GM18951 (cell line): ENCODE measurements around the gene CNTFR.

ENCODE experiments used
- POLR2A ChIP-seq: IDR thresholded peaks from 4 replicates; pipeline ENCODE4 v1.6.1; 2011; ENCODE audit warnings: mild to moderate bottlenecking; ENCODE audit not compliant: insufficient read length, insufficient read depth; ENCODE audit errors: extremely low read depth
- in situ Hi-C: fragments of 300-500 bp; cut with MboI; formaldehyde crosslinking; loops from one replicate; pipeline ENCODE4 v1.12.0; 2022; ENCODE audit warnings: low sequenced_read_pairs, mixed read lengths, inconsistent platforms; ENCODE audit not compliant: unreplicated experiment

CNTFR gene

DNA sequence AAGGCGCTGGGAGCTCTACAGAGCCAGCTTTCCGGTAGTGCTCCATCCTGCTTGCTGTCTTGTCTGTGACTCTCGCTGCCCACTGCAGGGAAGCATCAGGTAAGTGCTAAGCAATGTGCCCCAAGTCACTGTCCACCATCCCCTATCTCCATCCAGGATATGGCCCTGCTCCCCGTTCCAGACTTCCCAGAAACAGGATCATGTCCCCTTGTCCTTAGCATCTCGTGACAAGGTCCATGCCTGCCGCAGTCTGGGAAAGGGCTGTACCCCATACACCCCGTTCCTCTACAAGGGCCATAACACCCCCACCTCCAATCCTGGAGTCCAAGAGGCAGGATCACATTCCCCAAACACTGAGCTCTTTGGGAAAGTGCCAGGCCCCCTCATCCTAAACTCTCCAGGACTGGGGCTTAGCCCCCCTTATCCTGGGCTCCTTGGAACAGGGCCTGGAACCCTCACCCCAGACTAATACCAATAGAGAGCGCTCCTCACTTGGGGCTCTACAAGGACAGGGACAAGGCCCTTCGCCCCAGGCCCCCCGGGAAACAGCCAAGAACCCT lies 21.8 kb upstream of the CNTFR start:
- in situ Hi-C loops, result no loop called here
- TF ChIP-seq POLR2A, result no peak

DNA sequence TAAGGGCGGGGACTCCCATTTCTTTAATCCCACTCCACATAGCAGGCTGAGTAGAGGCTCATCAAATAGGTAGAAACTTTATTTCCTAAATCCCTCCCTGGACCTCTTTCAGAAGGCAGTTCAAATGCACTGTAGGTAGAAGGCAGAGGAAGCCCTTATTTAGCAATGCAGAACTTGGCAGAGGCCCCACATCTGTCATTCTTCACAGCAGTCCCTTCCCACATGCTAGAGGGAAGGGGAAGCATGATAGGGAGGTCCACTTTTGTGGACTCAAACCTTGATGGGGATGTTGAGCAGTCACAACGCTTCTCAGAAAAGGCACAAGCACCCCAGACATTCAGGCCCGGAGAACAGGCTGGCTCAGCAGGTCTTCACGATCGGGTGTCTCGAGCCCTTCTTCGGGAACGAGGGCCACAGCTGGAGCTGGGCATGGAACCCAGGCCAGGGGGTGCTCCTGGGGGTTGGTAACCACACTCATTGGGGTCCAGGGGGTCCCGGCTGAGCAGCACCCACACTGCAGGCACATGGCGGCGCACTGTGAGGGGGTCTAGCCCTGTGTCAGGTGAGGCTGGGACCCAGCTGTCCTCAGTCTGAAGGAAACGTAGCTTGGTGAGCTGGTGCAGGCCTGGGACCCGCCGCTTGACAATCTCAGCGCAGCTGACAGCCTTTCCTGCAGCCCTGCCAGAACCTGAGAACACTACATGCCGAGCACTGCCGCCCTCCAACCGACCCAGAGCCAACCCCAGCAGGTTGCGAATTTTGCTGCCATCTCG lies 21.1 kb upstream of the CNTFR start:
- in situ Hi-C loops, result no loop called here
- no peak for TF ChIP-seq POLR2A

DNA sequence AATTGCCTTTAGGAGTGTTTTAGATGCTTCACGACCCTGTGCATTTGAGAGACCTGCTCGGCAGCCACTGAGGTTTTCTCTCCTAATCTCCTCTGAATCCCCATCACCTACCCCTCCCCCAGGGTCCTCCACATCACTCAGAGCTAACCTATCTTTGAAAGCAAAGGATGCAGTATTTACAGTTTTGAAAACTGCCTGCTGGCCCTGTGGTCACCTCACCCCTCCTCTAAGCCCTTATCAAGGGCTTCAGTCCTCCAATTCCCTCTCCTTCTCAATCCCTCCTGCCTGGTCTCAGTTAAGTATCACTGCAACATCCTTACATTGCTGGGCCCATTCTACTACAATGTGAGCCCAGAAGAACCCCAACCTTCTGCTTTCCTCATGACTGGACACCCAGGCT lies 17.8 kb upstream of the CNTFR start:
- no peak for TF ChIP-seq POLR2A
- in situ Hi-C loops, result no loop called here

DNA sequence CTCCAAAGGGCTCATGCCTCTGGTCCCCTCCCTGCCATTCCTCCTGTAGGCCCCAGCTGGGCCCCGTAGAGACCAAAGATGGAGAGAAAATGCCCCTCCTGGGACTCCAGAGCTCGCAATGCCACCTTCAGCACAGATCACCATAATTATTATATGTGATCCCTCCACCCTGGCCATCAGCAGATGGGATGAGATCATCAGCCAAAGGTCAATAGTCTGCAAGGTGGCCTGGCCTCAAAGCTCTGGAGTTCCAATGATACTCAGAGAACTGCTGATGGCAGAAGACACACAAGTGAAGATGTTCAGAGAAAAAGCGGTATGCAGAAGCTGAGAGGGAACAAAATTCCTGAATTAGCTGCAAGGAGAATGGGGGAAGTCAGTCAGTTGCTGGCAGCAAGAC lies 17.4 kb upstream of the CNTFR start:
- in situ Hi-C loops, result no loop called here
- TF ChIP-seq POLR2A, result no peak

DNA sequence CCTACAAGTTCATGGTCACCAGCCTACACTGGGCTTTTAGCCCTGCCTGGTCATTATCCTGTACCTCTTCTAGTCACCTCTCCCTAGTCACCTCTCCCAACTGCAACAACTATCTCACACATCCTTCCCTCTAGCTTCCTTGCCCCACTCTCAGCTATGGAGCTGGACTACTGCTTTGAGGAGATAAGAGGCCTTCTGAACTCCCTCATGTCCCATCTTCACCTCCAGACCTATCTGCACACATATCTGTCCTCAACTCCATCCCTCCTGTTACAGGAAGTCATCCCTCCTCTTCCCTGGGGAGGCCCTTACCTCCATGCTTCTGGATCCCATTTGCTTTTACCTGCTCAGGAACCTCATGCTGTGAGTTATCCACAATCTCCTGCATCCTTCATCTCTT lies 16.7 kb upstream of the CNTFR start:
- in situ Hi-C loops, result no loop called here
- no peak for TF ChIP-seq POLR2A

DNA sequence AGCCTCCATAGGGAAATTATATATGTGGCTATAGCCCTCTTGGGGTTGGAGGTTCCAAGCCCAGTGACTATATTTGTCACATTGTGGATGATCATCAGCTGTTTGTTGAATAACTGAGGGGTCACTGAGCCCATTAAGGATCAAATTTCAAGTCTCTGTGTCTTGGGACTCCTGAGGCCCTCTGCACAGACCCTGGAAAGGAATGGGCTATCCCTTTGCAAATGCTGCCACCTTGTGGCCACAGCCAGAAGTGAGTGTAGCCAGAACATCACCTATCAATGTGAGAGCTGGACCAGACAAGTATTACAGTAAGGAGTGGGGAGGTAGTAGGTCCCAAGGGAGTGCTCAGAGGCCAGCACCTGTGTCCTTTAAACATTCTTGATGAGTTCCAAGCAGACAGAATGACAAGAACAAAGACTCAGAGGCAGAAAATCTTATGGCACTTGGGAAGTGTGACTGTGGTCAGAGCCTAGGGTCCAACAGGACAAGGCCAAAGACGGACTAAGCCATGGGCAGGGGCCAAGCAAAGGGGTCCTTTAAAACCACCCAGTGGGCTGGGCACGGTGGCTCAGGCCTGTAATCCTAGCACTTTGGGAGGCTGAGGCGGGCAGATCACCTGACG lies 14.2 kb upstream of the CNTFR start:
- no peak for TF ChIP-seq POLR2A
- in situ Hi-C loops, result no loop called here

DNA sequence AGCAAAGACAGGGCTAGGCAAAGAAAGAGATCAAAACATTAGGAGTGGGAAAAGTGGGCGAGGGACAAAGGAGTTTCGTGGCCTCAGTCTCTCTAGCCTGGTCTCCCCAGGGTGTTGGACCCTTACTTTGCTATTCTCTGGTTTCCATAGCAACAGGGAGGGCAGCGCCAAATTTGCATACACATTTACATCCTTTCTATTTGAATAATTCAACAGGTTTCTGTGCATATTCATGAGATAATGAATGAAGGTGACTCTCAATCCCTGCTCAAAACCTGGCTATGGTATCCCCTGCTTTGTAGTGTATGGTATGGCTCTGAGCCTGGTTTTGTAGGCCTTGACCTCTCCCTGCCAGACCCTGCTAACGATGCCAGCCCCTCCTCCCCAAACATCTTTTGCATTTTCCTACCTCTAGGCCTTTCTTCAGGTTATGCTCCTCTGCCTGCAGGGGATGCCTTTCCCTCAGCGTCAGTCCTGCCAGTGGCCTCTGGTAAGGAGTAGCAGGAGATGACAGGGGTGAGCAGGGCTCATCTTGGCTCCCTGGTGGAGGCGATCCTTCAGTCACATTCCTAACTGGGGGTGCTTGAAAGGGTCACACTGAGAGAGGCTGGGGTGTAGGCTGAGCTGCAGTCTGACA lies 12.5 kb upstream of the CNTFR start:
- TF ChIP-seq POLR2A, result no peak
- in situ Hi-C loops, result no loop called here

DNA sequence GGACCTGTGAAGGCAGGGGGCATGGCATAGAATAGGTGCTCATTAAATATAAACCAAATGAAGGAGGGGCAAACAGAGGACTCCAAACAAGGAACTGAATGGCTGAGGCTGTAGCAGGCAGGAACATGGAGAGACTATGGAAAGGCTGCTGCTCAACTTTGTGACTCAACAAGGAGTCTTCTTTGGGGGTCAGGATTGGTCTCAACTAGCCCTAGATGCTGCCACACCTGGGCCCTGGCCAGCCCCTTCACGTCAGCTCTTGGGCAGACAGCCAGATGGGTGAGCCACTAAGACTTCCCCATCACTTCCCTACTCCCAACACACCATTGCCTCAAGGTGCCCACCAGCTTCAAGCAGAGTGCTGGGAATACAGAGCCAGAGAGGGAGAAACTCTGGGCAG lies 11.4 kb upstream of the CNTFR start:
- in situ Hi-C loops, result no loop called here
- no peak for TF ChIP-seq POLR2A

DNA sequence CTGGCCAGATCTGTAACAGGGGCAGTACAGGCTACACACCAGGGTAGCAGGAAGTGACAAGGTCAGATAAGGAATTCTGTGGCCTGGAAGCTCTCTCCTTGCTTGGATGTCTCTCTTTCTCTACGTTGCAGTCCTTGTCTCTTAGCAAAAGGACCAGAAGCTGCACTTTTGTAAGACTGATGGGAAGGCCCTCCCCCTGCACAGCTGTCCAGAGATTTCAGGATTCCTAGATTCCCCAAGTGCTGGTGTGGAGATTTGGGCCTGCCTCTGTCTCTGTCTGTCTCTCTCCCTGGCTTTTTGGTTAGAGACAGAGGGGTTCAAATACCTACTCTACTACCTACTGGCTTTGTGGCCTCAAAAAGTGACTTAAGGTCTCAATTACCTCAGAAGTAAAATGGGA lies 10.0 kb upstream of the CNTFR start:
- in situ Hi-C loops, result loop anchor here (10.0 kb wide), 1 partner anchor 165 kb away; no protein-coding TSS in a partner anchor
- no peak for TF ChIP-seq POLR2A

DNA sequence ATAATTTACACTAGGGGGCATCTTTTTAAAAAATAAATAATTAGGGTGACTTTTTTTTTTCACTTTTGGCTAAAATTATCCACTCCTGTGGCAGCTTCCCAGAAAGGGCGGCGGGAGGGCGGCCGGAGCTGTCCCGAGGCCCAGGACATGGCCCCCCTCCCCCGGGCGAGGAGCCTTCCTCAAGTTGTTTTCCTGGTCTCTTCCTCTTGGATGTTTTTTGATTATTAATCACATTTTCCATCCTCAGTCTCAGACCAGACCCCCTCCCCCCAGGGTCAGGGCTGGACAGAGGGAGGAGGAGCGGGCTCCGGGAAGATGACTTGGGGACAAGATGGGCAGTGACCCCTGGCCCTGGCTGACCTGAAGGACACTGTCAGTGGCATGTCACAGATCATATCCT lies 4.7 kb upstream of the CNTFR start:
- in situ Hi-C loops, result loop anchor here (10.0 kb wide), 1 partner anchor 159 kb away; no protein-coding TSS in a partner anchor
- TF ChIP-seq POLR2A, result no peak

DNA sequence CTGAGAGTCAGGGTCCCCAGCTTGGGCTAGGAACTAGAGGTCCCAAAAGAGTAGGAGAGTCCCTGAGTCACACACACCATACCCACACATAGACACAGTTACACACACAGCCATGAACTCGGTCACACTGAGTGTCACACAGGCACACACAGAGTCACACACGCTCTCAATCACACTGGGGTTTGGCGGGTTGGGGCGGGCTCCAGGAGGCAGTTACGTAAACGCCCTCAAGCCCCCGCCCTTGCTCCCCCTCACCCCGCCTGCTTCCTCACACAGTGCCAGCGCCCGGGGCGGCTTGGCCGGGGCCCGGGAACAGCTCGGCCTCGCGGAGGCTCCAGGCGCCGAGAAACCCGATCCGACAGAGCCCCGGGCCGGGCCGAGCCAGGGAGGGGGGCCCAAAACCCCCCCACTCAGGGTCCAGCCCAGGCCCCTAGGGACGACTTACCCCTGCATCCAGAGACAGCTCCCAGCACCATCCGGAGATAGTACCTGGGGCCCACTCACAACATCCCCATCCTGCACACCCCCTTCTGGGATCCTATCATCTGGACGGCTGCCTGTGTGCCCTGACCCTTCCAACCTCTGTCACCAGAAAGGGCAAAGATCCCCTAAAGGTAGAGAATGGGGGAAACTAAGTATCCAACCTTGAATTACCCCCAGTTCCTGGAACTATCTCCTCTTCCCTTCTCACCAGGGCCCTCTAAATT lies 3.5 kb upstream of the CNTFR start:
- no peak for TF ChIP-seq POLR2A
- in situ Hi-C loops, result loop anchor here (10.0 kb wide), 1 partner anchor 158 kb away; no protein-coding TSS in a partner anchor

DNA sequence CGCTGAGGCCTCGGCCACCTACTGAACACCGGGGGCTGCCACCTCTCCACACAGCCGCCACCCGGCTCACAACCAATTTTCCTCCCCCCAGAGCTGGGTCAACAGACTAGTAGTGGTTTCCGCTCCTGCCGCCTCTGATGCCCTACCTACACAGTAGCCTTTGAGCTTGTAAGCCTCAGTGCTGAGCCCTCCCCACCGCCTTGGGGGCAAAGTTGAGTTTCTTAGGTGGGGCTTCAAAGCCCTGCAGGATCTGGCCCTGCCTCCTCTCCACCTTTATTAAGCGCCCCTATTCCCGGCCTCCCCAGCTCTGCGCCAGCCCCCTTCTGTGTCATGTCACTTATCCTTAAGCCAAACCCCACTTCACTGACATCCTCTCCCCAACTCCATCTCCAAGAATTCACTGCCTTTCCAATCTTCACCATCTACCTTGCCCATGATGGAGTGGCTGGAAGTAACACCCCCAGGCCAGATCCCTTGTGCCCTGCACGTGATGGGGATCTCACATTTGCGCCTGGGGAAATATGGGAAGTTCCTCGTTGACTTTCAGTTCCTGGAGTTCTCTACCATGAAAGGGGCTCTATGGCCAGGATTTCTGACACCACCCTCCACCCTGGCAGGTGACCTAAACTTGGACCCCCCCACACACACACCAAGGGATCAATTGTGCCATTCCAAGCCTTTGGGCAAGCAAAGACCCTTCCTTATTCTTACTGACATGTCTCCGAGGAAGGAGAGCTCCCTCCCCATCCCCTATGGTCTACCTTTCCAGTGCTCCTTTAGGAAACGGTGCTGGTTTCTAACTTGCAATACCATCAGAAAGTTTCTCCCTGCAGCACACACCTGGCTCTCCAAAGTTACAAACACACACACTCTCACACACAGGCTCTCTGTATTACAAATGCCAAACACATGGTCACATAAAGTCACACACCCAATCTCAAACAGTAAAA lies 2.7 kb upstream of the CNTFR start:
- TF ChIP-seq POLR2A, result no peak
- in situ Hi-C loops, result loop anchor here (10.0 kb wide), 1 partner anchor 157 kb away; no protein-coding TSS in a partner anchor
